HepG2 (cell line): ENCODE measurements around the gene REPIN1. TPM values are rescaled to one million over a fixed set of nuclear protein-coding genes. Genes with fewer than 3 reads are reported as not detected.

ENCODE experiments used
- CBX5 ChIP-seq: sonication (generic); formaldehyde crosslinking; IDR thresholded peaks from 2 replicates; pipeline ENCODE4 v1.4.0; 2020; ENCODE audit warnings: missing genetic modification reagents, borderline replicate concordance
- CREBL2 ChIP-seq: sonication (generic); formaldehyde crosslinking; IDR thresholded peaks from 2 replicates; pipeline ENCODE4 v1.8.1; 2023; ENCODE audit warnings: missing genetic modification reagents, mild to moderate bottlenecking, borderline replicate concordance
- DNMT3B ChIP-seq: conservative IDR thresholded peaks from 2 replicates; pipeline ENCODE4 v1.6.1; 2016; ENCODE audit warnings: missing biosample characterization, control low read depth
- HDAC1 ChIP-seq: sonication (generic); formaldehyde crosslinking; IDR thresholded peaks from 2 replicates; pipeline ENCODE4 v1.5.1; 2020; ENCODE audit warnings: mild to moderate bottlenecking, missing genetic modification reagents
- HDAC2 ChIP-seq: sonication (generic); formaldehyde crosslinking; IDR thresholded peaks from 2 replicates; pipeline ENCODE4 v1.4.0; 2020; ENCODE audit warnings: missing genetic modification reagents
- MLLT10 ChIP-seq: sonication (generic); formaldehyde crosslinking; IDR thresholded peaks from 2 replicates; pipeline ENCODE4 v1.4.0; 2020; ENCODE audit warnings: missing genetic modification reagents
- MYNN ChIP-seq: sonication (generic); formaldehyde crosslinking; IDR thresholded peaks from 2 replicates; pipeline ENCODE4 v1.4.0; 2020; ENCODE audit warnings: mild to moderate bottlenecking, low read depth, missing genetic modification reagents
- NPAS2 ChIP-seq: sonication (generic); formaldehyde crosslinking; IDR thresholded peaks from 2 replicates; pipeline ENCODE4 v1.8.0; 2022; ENCODE audit warnings: mild to moderate bottlenecking, missing genetic modification reagents, borderline replicate concordance
- TEAD3 ChIP-seq: optimal IDR thresholded peaks from 2 replicates; pipeline ENCODE3; 2016; ENCODE audit warnings: borderline replicate concordance
- TGIF2 ChIP-seq: IDR thresholded peaks from 2 replicates; pipeline ENCODE4 v1.6.1; 2016; ENCODE audit warnings: control low read depth, missing compliant biosample characterization
- ZBTB21 ChIP-seq: sonication (generic); formaldehyde crosslinking; IDR thresholded peaks from 2 replicates; pipeline ENCODE4 v1.4.0; 2020; ENCODE audit warnings: missing genetic modification reagents
- ZNF296 ChIP-seq: sonication (generic); formaldehyde crosslinking; conservative IDR thresholded peaks from 2 replicates; pipeline ENCODE4 v1.5.0; 2020; ENCODE audit warnings: mild to moderate bottlenecking, missing genetic modification reagents
- ZNF326 ChIP-seq: sonication (generic); formaldehyde crosslinking; IDR thresholded peaks from 2 replicates; pipeline ENCODE4 v1.4.0; 2020; ENCODE audit warnings: missing genetic modification reagents, borderline replicate concordance
- ZNF33A ChIP-seq: sonication (generic); formaldehyde crosslinking; IDR thresholded peaks from 2 replicates; pipeline ENCODE4 v1.5.1; 2020; ENCODE audit warnings: missing genetic modification reagents, mild to moderate bottlenecking, moderate library complexity, borderline replicate concordance
- ZNF660 ChIP-seq: sonication (generic); formaldehyde crosslinking; IDR thresholded peaks from 2 replicates; pipeline ENCODE4 v1.5.1; 2020; ENCODE audit warnings: mild to moderate bottlenecking, low read depth, missing genetic modification reagents, borderline replicate concordance
- ZNF687 ChIP-seq: sonication (generic); formaldehyde crosslinking; IDR thresholded peaks from 2 replicates; pipeline ENCODE4 v1.5.1; 2020; ENCODE audit warnings: mild to moderate bottlenecking, missing genetic modification reagents, moderate library complexity
- ZNF709 ChIP-seq: sonication (generic); formaldehyde crosslinking; IDR thresholded peaks from 2 replicates; pipeline ENCODE4 v1.5.0; 2020; ENCODE audit warnings: mild to moderate bottlenecking, missing genetic modification reagents
- ZNF766 ChIP-seq: sonication (generic); formaldehyde crosslinking; IDR thresholded peaks from 2 replicates; pipeline ENCODE4 v1.5.0; 2020; ENCODE audit warnings: missing genetic modification reagents, borderline replicate concordance
- polyA plus RNA-seq, 8 experiments: library from polyadenylated mRNA; depleted of rRNA in 3 of 8; stranded (reverse) in 7 of 8; unstranded in 1 of 8; fragments of >200 nt; fragmentation: Illumina TruSeq in 4 of 8; extraction: Trizol in 4 of 8; gene quantifications; 2 replicates each; pipeline versions ENCODE4 v1.2.1 to v1.2.3, GENCODE V29; 2011 to 2016; ENCODE audit warnings: low read depth in 4 of 8, missing spikeins in 1 of 8, mixed read lengths in 1 of 8; ENCODE audit not compliant: insufficient read depth in 1 of 8
- total RNA-seq, 5 experiments: library from RNA; depleted of rRNA; stranded (reverse); fragments of >200 nt; fragmentation: Illumina TruSeq; extraction: Trizol; gene quantifications; 2 replicates each; pipeline ENCODE4 v1.2.3, GENCODE V29; 2016; ENCODE audit warnings: low read depth in 1 of 5
- TF ChIP-seq, protein P1 (sequence below): sonication (generic); formaldehyde crosslinking; IDR thresholded peaks from 2 replicates; pipeline ENCODE4 v1.4.0; 2020; ENCODE audit warnings: missing genetic modification reagents
- TF ChIP-seq, protein P2 (sequence below): sonication (generic); formaldehyde crosslinking; IDR thresholded peaks from 2 replicates; pipeline ENCODE4 v1.5.1; 2020; ENCODE audit warnings: mild to moderate bottlenecking, missing genetic modification reagents, borderline replicate concordance
- TF ChIP-seq, protein P3 (sequence below): sonication (generic); formaldehyde crosslinking; IDR thresholded peaks from 2 replicates; pipeline ENCODE4 v1.8.0; 2022; ENCODE audit warnings: low read depth, missing genetic modification reagents

Gene REPIN1
- total and polyA plus RNA-seq, 2 of the 13 experiments (the other 11 are each of a cell fraction or from before 2014, with no cell fraction given), result 69.9 to 108 TPM

DNA sequence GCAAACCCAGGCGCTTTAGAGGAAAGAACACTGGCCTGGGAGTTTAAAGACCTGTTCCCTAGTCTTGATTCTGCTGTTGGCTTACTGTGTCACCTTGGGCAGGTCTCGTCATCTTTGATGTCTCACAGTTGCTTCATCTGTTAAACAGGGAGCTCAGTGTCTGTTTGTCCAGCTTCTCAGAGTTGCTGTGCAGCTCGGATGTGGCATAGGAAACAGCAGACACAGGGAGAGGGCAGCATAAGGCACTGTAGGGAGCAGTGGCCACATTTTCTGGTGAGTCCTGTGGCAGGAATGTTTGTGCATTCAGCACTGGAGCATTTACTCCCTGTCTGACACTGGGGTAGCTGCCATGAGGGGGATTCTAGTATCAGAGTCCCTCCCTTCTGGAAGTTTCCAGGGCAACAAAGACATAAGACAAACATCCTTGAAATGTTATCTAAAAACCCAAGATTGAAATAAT lies 2.0 kb downstream of the REPIN1 start (continued):
- TF ChIP-seq ZNF33A (CRISPR knock-in tag), result no peak
- no peak for TF ChIP-seq NPAS2 (CRISPR knock-in tag)
- TF ChIP-seq ZNF766 (CRISPR knock-in tag), result no peak
- TF ChIP-seq, protein P1, sequence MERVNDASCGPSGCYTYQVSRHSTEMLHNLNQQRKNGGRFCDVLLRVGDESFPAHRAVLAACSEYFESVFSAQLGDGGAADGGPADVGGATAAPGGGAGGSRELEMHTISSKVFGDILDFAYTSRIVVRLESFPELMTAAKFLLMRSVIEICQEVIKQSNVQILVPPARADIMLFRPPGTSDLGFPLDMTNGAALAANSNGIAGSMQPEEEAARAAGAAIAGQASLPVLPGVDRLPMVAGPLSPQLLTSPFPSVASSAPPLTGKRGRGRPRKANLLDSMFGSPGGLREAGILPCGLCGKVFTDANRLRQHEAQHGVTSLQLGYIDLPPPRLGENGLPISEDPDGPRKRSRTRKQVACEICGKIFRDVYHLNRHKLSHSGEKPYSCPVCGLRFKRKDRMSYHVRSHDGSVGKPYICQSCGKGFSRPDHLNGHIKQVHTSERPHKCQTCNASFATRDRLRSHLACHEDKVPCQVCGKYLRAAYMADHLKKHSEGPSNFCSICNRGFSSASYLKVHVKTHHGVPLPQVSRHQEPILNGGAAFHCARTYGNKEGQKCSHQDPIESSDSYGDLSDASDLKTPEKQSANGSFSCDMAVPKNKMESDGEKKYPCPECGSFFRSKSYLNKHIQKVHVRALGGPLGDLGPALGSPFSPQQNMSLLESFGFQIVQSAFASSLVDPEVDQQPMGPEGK (CRISPR knock-in tag), result no peak
- TF ChIP-seq, protein P2, sequence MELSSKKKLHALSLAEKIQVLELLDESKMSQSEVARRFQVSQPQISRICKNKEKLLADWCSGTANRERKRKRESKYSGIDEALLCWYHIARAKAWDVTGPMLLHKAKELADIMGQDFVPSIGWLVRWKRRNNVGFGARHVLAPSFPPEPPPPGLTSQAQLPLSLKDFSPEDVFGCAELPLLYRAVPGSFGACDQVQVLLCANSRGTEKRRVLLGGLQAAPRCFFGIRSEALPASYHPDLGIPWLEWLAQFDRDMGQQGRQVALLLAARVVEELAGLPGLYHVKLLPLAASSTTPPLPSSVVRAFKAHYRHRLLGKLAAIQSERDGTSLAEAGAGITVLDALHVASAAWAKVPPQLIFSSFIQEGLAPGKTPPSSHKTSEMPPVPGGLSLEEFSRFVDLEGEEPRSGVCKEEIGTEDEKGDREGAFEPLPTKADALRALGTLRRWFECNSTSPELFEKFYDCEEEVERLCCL, result no peak
- TF ChIP-seq, protein P3, sequence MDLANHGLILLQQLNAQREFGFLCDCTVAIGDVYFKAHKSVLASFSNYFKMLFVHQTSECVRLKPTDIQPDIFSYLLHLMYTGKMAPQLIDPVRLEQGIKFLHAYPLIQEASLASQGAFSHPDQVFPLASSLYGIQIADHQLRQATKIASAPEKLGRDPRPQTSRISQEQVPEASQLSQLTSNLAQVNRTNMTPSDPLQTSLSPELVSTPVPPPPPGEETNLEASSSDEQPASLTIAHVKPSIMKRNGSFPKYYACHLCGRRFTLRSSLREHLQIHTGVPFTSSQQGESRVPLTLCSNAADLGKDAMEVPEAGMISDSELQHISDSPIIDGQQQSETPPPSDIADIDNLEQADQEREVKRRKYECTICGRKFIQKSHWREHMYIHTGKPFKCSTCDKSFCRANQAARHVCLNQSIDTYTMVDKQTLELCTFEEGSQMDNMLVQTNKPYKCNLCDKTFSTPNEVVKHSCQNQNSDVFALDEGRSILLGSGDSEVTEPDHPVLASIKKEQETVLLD, result no peak
- no peak for TF ChIP-seq HDAC1 (CRISPR knock-in tag)
- no peak for TF ChIP-seq MLLT10 (CRISPR knock-in tag)
- TF ChIP-seq MYNN (CRISPR knock-in tag), result no peak
- no peak for TF ChIP-seq ZNF296 (CRISPR knock-in tag)
- TF ChIP-seq TGIF2 (CRISPR knock-in tag), result 0 out of 2 replicates have a peak, but pooled peaks have one; percentile 22
- no peak for TF ChIP-seq DNMT3B (CRISPR knock-in tag)
- no peak for TF ChIP-seq HDAC2
- no peak for TF ChIP-seq ZNF660
- TF ChIP-seq ZNF709 (CRISPR knock-in tag), result no peak
- TF ChIP-seq TEAD3 (CRISPR knock-in tag), result peak; percentile 13
- no peak for TF ChIP-seq ZNF687 (CRISPR knock-in tag)
- TF ChIP-seq CREBL2 (CRISPR knock-in tag), result no peak
- no peak for TF ChIP-seq CBX5
- TF ChIP-seq ZNF326 (CRISPR knock-in tag), result no peak
- 0 out of 2 replicates have a peak, but pooled peaks have one; percentile 16 for TF ChIP-seq ZBTB21 (CRISPR knock-in tag)
